WTC11 (cell line): Measurements from ENCODE around the gene PPEF1. TPM values are rescaled to one million over a fixed set of nuclear protein-coding genes. Genes with fewer than 3 reads are reported as not detected.
"Not testable (repeated sequence)": the region's sequence is repeated elsewhere in the genome, so short reads cannot be mapped to it uniquely, and the experiment has no call there.

Source experiments
- ATAC-seq: fragments of 200-7000 bp; cut with Tn5 transposase; 2 replicates; pipeline ENCODE4 v1.10.0; 2021; ENCODE audit warnings: mild to moderate bottlenecking, moderate library complexity
- CTCF ChIA-PET: fragments of 300-600 bp; sonication (Branson Sonifier 250); formaldehyde crosslinking; loops from one replicate; lab custom pipeline; 2021; ENCODE audit warnings: antibody characterized with exemption; lab: Charles Lee
- POLR2A ChIA-PET: fragments of 350-600 bp; sonication (Branson Sonifier 250); formaldehyde crosslinking; loops from one replicate; lab custom pipeline; 2021; ENCODE audit warnings: antibody characterized with exemption; lab: Charles Lee
- DNase-seq: peaks from one replicate; pipeline ENCODE4 v3.0.0; 2021; ENCODE audit warnings: low spot score
- H3K27ac Mint-ChIP-seq: 2 replicates; pipeline ENCODE4 v1.8.0; 2021; ENCODE audit warnings: mixed read lengths
- H3K27me3 Mint-ChIP-seq: 2 replicates; pipeline ENCODE4 v1.8.0; 2021; ENCODE audit warnings: low read depth, mild to moderate bottlenecking, moderate library complexity, mixed read lengths
- H3K36me3 Mint-ChIP-seq: 2 replicates; pipeline ENCODE4 v1.8.0; 2021; ENCODE audit warnings: mixed read lengths
- H3K4me1 Mint-ChIP-seq: 2 replicates; pipeline ENCODE4 v1.8.0; 2022; ENCODE audit warnings: mixed read lengths
- H3K4me3 Mint-ChIP-seq: 2 replicates; pipeline ENCODE4 v1.8.0; 2021; ENCODE audit warnings: mild to moderate bottlenecking, moderate library complexity, mixed read lengths
- H3K9me3 Mint-ChIP-seq: 2 replicates; pipeline ENCODE4 v1.8.0; 2021; ENCODE audit warnings: mixed read lengths
- ATF2 ChIP-seq: sonication (generic); formaldehyde crosslinking; IDR thresholded peaks from 2 replicates; pipeline ENCODE4 v1.8.1; 2022; ENCODE audit warnings: low read depth, missing genetic modification reagents, borderline replicate concordance
- CBFB ChIP-seq: sonication (generic); formaldehyde crosslinking; IDR thresholded peaks from 2 replicates; pipeline ENCODE4 v1.8.1; 2022; ENCODE audit warnings: mild to moderate bottlenecking, low read depth, missing genetic modification reagents
- CREB1 ChIP-seq: sonication (generic); formaldehyde crosslinking; IDR thresholded peaks from 2 replicates; pipeline ENCODE4 v1.8.0; 2023; ENCODE audit warnings: mild to moderate bottlenecking, missing genetic modification reagents
- ESRRA ChIP-seq: sonication (generic); formaldehyde crosslinking; IDR thresholded peaks from 2 replicates; pipeline ENCODE4 v1.8.1; 2022; ENCODE audit warnings: mild to moderate bottlenecking, missing genetic modification reagents, borderline replicate concordance
- ETV6 ChIP-seq: sonication (generic); formaldehyde crosslinking; IDR thresholded peaks from 2 replicates; pipeline ENCODE4 v1.8.1; 2022; ENCODE audit warnings: mild to moderate bottlenecking, missing genetic modification reagents
- FOXK1 ChIP-seq: sonication (generic); formaldehyde crosslinking; IDR thresholded peaks from 2 replicates; pipeline ENCODE4 v1.8.0; 2022; ENCODE audit warnings: mild to moderate bottlenecking, moderate library complexity, missing genetic modification reagents
- HMGXB4 ChIP-seq: sonication (generic); formaldehyde crosslinking; IDR thresholded peaks from 2 replicates; pipeline ENCODE4 v1.8.1; 2023; ENCODE audit warnings: mild to moderate bottlenecking, moderate library complexity, missing genetic modification reagents
- OVOL2 ChIP-seq: fragments of 250-450 bp; sonication (Bioruptor Pico); IDR thresholded peaks from 2 replicates; pipeline ENCODE4 v1.9.0; 2021; ENCODE audit warnings: mild to moderate bottlenecking, borderline replicate concordance
- RELA ChIP-seq: sonication (generic); formaldehyde crosslinking; IDR thresholded peaks from 2 replicates; pipeline ENCODE4 v1.8.1; 2022; ENCODE audit warnings: missing genetic modification reagents, mild to moderate bottlenecking, borderline replicate concordance
- SP1 ChIP-seq: sonication (generic); formaldehyde crosslinking; conservative IDR thresholded peaks from 2 replicates; pipeline ENCODE4 v1.8.1; 2022; ENCODE audit warnings: missing genetic modification reagents
- TCF7 ChIP-seq: sonication (generic); formaldehyde crosslinking; IDR thresholded peaks from 2 replicates; pipeline ENCODE4 v1.8.0; 2022; ENCODE audit warnings: mild to moderate bottlenecking, low read depth, missing genetic modification reagents, moderate library complexity
- ZNF121 ChIP-seq: sonication (generic); formaldehyde crosslinking; IDR thresholded peaks from 2 replicates; pipeline ENCODE4 v1.8.0; 2023; ENCODE audit warnings: missing genetic modification reagents
- ZNF317 ChIP-seq: sonication (generic); formaldehyde crosslinking; IDR thresholded peaks from 2 replicates; pipeline ENCODE4 v1.8.1; 2023; ENCODE audit warnings: low read depth, mild to moderate bottlenecking, moderate library complexity, missing genetic modification reagents, borderline replicate concordance
- ZNF396 ChIP-seq: fragments of 250-450 bp; sonication (Bioruptor Pico); IDR thresholded peaks from 2 replicates; pipeline ENCODE4 v1.8.0; 2021; ENCODE audit warnings: mild to moderate bottlenecking, moderate library complexity, borderline replicate concordance
- ZNF425 ChIP-seq: fragments of 250-450 bp; sonication (Bioruptor Pico); conservative IDR thresholded peaks from 2 replicates; pipeline ENCODE4 v1.9.0; 2021; ENCODE audit warnings: mild to moderate bottlenecking
- total RNA-seq: library from RNA; stranded (reverse); gene quantifications from 3 replicates; pipeline ENCODE4 v1.2.3, GENCODE V29; 2021
- TF ChIP-seq, protein P1 (sequence below): sonication (generic); formaldehyde crosslinking; IDR thresholded peaks from 2 replicates; pipeline ENCODE4 v1.8.0; 2022; ENCODE audit warnings: mild to moderate bottlenecking, missing genetic modification reagents

The PPEF1 gene
- total RNA-seq, 1 experiment from 2014 or later, result 0.31 TPM

- no peak for TF ChIP-seq HMGXB4 (CRISPR knock-in tag)
Observed at GRCh38 chrX:18833071-18833731, 125.8 kb downstream of the PPEF1 start (continued).

DNA sequence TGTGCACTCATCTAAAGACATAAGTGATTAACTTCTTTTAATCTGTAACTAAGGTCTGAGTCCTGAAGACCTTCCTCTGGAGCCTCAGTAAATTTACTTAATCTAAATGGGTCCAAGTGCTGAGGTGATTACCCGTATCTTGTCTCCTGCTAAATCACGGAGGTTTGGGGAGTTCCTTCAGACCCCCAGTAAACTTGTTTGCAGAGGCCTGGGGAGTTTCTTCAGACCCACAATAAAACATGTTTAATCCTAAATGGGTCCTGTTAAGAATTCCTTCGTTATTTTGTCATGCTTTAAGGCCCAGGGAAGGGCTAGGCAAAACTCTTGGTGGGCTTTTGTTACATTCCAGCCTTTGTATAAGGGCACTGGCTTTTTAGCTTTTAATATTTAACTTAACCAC, 140.5 kb downstream of the PPEF1 start:
- not testable (repeated sequence) for DNase-seq

GRCh38 chrX:18855919-18856644, 148.6 kb downstream of the PPEF1 start:
- DNase-seq, result no peak
- H3K36me3 Mint-ChIP-seq, result 0 out of 2 replicates have a peak, but pooled peaks cover 3% of the 10 kb centered on the region
- H3K27me3 Mint-ChIP-seq, result no peaks in the 10 kb centered on the region
- ATAC-seq, result no peak
- TF ChIP-seq CBFB (CRISPR knock-in tag) (no peak), ZNF317 (CRISPR knock-in tag) (no peak), ZNF121 (CRISPR knock-in tag) (no peak), ZNF396 (no peak), CREB1 (no peak), ETV6 (CRISPR knock-in tag) (no peak), ESRRA (no peak), RELA (no peak), OVOL2 (CRISPR knock-in tag) (no peak), SP1 (CRISPR knock-in tag) (no peak), TCF7 (CRISPR knock-in tag) (no peak), ATF2 (no peak), ZNF425 (CRISPR knock-in tag) (no peak), FOXK1 (no peak)
- TF ChIP-seq, protein P1, sequence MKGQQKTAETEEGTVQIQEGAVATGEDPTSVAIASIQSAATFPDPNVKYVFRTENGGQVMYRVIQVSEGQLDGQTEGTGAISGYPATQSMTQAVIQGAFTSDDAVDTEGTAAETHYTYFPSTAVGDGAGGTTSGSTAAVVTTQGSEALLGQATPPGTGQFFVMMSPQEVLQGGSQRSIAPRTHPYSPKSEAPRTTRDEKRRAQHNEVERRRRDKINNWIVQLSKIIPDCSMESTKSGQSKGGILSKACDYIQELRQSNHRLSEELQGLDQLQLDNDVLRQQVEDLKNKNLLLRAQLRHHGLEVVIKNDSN, result no peak
- CTCF ChIA-PET, result no interaction called here
- H3K4me1 Mint-ChIP-seq, result peaks cover 3% of the 10 kb centered on the region; the same call in 1 of the 2 replicates
- POLR2A ChIA-PET, result no interaction called here
- H3K9me3 Mint-ChIP-seq, result peaks cover 9% of the 10 kb centered on the region
- H3K27ac Mint-ChIP-seq, result no peak overlapping the region
- H3K4me3 Mint-ChIP-seq, result no peak overlapping the region

More for the DNA sequence above, 140.5 kb downstream of the PPEF1 start:
- H3K27ac Mint-ChIP-seq, CTCF ChIA-PET, H3K4me3 Mint-ChIP-seq, H3K27me3 Mint-ChIP-seq, ATAC-seq, H3K4me1 Mint-ChIP-seq, POLR2A ChIA-PET: not testable (repeated sequence)
- Mint-ChIP-seq H3K36me3 (peaks cover 11% of the 10 kb centered on the region), H3K9me3 (peaks cover 20% of the 10 kb centered on the region)
